Measurements from ENCODE around the gene ADGRV1.
"Not testable (repeated sequence)": the region's sequence is repeated elsewhere in the genome, so short reads cannot be mapped to it uniquely, and the experiment has no call there.

Gene ADGRV1

GRCh38 chr5:90654215-90654614 lies 95.6 kb downstream of the ADGRV1 start:
- DNase-seq (ENCODE audit: low read depth in 3 of 3): no peak

- no peak for DNase-seq (ENCODE audit: low read depth in 3 of 3)
Measured at GRCh38 chr5:90655423-90655822, 96.8 kb downstream of the ADGRV1 start.

- no peak for DNase-seq (ENCODE audit: low read depth in 3 of 3)
Measured at GRCh38 chr5:90657030-90657429, 98.4 kb downstream of the ADGRV1 start.

- no peak for DNase-seq (ENCODE audit: low read depth in 3 of 3)
Measured at GRCh38 chr5:90657788-90658187, 99.2 kb downstream of the ADGRV1 start.

GRCh38 chr5:90658620-90659019 lies 100.0 kb downstream of the ADGRV1 start:
- DNase-seq (ENCODE audit: low read depth in 3 of 3): no peak

GRCh38 chr5:90668079-90668565 lies 109.5 kb downstream of the ADGRV1 start:
- DNase-seq (ENCODE audit: low read depth in 3 of 3): not testable (repeated sequence)

GRCh38 chr5:90675222-90675621 lies 116.6 kb downstream of the ADGRV1 start:
- no peak for DNase-seq (ENCODE audit: low read depth in 3 of 3)

- DNase-seq (ENCODE audit: low read depth in 3 of 3): no peak
Measured at GRCh38 chr5:90680921-90681563, 122.4 kb downstream of the ADGRV1 start.

- DNase-seq (ENCODE audit: low read depth in 3 of 3): no peak
Measured at GRCh38 chr5:90682278-90682677, 123.7 kb downstream of the ADGRV1 start.

- DNase-seq (ENCODE audit: low read depth in 3 of 3): no peak
Measured at GRCh38 chr5:90685425-90686022, 126.9 kb downstream of the ADGRV1 start.

- not testable (repeated sequence) for DNase-seq (ENCODE audit: low read depth in 3 of 3)
Measured at GRCh38 chr5:90686363-90686762, 127.8 kb downstream of the ADGRV1 start.

- not testable (repeated sequence) for DNase-seq (ENCODE audit: low read depth in 3 of 3)
Measured at GRCh38 chr5:90687458-90687857, 128.9 kb downstream of the ADGRV1 start.

GRCh38 chr5:90689064-90689463 lies 130.5 kb downstream of the ADGRV1 start:
- DNase-seq (ENCODE audit: low read depth in 3 of 3): no peak

- DNase-seq (ENCODE audit: low read depth in 3 of 3): no peak
Measured at GRCh38 chr5:90690307-90690706, 131.7 kb downstream of the ADGRV1 start.

- DNase-seq (ENCODE audit: low read depth in 3 of 3): no peak
Measured at GRCh38 chr5:90691533-90691932, 132.9 kb downstream of the ADGRV1 start.

GRCh38 chr5:90696153-90696552 lies 137.6 kb downstream of the ADGRV1 start:
- DNase-seq (ENCODE audit: low read depth in 3 of 3): no peak

GRCh38 chr5:90700299-90700698 lies 141.7 kb downstream of the ADGRV1 start:
- no peak for DNase-seq (ENCODE audit: low read depth in 3 of 3)

- DNase-seq (ENCODE audit: low read depth in 3 of 3): no peak
Measured at GRCh38 chr5:90703932-90704331, 145.3 kb downstream of the ADGRV1 start.

- DNase-seq (ENCODE audit: low read depth in 3 of 3): no peak
Measured at GRCh38 chr5:90707698-90708097, 149.1 kb downstream of the ADGRV1 start.

GRCh38 chr5:90709323-90710155 lies 150.9 kb downstream of the ADGRV1 start:
- DNase-seq (ENCODE audit: low read depth in 3 of 3): no peak

GRCh38 chr5:90718387-90718786 lies 159.8 kb downstream of the ADGRV1 start:
- no peak for DNase-seq (ENCODE audit: low read depth in 3 of 3)

- DNase-seq (ENCODE audit: low read depth in 3 of 3): no peak
Measured at GRCh38 chr5:90739567-90739966, 181.0 kb downstream of the ADGRV1 start.
